Medulla oblongata (tissue), 1 donor: Measurements from ENCODE around the gene OXER1.

Experiments
- DNase-seq: peaks from one replicate; pipeline ENCODE4 v3.0.0-alpha.2; 2015; ENCODE audit errors: extremely low spot score

OXER1 gene

GRCh38 chr2:42764096-42764495 lies at the start of gene OXER1:
Gene OXER1 (minus strand): TSS chr2:42764135. CDS start chr2:42764062, 73 bp downstream.
- no peak for DNase-seq

GRCh38 chr2:42812899-42813479 lies 49.1 kb upstream of the OXER1 start:
- DNase-seq, result no peak

- peak; percentile 78 for DNase-seq
Observed at GRCh38 chr2:42810971-42811811, 47.3 kb upstream of the OXER1 start.

- peak; percentile 96 for DNase-seq
Observed at GRCh38 chr2:42810121-42810970, 46.4 kb upstream of the OXER1 start.

GRCh38 chr2:42809819-42810120 lies 45.8 kb upstream of the OXER1 start:
- peak; percentile 83 for DNase-seq

- DNase-seq, result no peak
Observed at GRCh38 chr2:42809131-42809818, 45.3 kb upstream of the OXER1 start.

GRCh38 chr2:42808301-42808700 lies 44.4 kb upstream of the OXER1 start:
- no peak for DNase-seq

- no peak for DNase-seq
Observed at GRCh38 chr2:42806786-42807185, 42.9 kb upstream of the OXER1 start.

- DNase-seq, result no peak
Observed at GRCh38 chr2:42804891-42805290, 41.0 kb upstream of the OXER1 start.

GRCh38 chr2:42804338-42804737 lies 40.4 kb upstream of the OXER1 start:
- DNase-seq, result no peak

GRCh38 chr2:42802150-42802549 lies 38.2 kb upstream of the OXER1 start:
- DNase-seq, result no peak

GRCh38 chr2:42801381-42801780 lies 37.4 kb upstream of the OXER1 start:
- DNase-seq, result no peak

- peak; percentile 30 for DNase-seq
Observed at GRCh38 chr2:42800981-42801380, 37.0 kb upstream of the OXER1 start.

GRCh38 chr2:42800461-42800962 lies 36.6 kb upstream of the OXER1 start:
- no peak for DNase-seq

- no peak for DNase-seq
Observed at GRCh38 chr2:42799881-42800280, 35.9 kb upstream of the OXER1 start.

- no peak for DNase-seq
Observed at GRCh38 chr2:42797281-42797680, 33.3 kb upstream of the OXER1 start.

GRCh38 chr2:42796427-42797248 lies 32.7 kb upstream of the OXER1 start:
- DNase-seq, result no peak

GRCh38 chr2:42795841-42796301 lies 31.9 kb upstream of the OXER1 start:
- no peak for DNase-seq

GRCh38 chr2:42795275-42795674 lies 31.3 kb upstream of the OXER1 start:
- DNase-seq, result no peak

GRCh38 chr2:42794271-42795046 lies 30.5 kb upstream of the OXER1 start:
- DNase-seq, result no peak
